ENCODE results near the gene TBC1D22B. TPM values are rescaled to one million over a fixed set of nuclear protein-coding genes. Genes with fewer than 3 reads are reported as not detected.

The TBC1D22B gene
- total RNA-seq, 2 experiments from 2014 or later: 12.1 to 12.3 TPM

GRCh38 chr6:37375376-37375775 is 117.8 kb downstream of the TBC1D22B start:
- ChIA-PET POLR2A (no interaction called here), CTCF (interaction anchor here (1.0 kb wide), 1 partner anchor 26 kb away, joined by 3 read pairs; no protein-coding TSS in a partner anchor)
- no peaks in the 10 kb centered on the region for H3K27me3 Mint-ChIP-seq
- no peak for ATAC-seq
- no peak overlapping the region for H3K27ac Mint-ChIP-seq
- TF ChIP-seq CTCF (IDR thresholded peaks at IDR 0.05): no peak
- H3K9me3 Mint-ChIP-seq: no peaks in the 10 kb centered on the region
- no peak overlapping the region for H3K4me3 Mint-ChIP-seq
- H3K36me3 Mint-ChIP-seq (ENCODE audit: low read depth): peaks cover 19% of the 10 kb centered on the region
- no peak for DNase-seq
- intact Hi-C loops (cut with micrococcal nuclease): no loop called here
- peaks cover 2% of the 10 kb centered on the region for H3K4me1 Mint-ChIP-seq (ENCODE audit: low read depth)

GRCh38 chr6:37376078-37376743 is 118.6 kb downstream of the TBC1D22B start:
- no peak for DNase-seq
- no peak overlapping the region for H3K4me3 Mint-ChIP-seq
- ChIA-PET POLR2A (interaction anchor here (1.2 kb wide), 1 partner anchor 112 kb away, joined by 3 read pairs; no protein-coding TSS in a partner anchor), CTCF (interaction anchor here (1.0 to 1.2 kb wide), 2 partner anchors 11 to 27 kb away, joined by 3 to 4 read pairs; no protein-coding TSS in a partner anchor)
- no peak for TF ChIP-seq CTCF (IDR thresholded peaks at IDR 0.05)
- H3K27me3 Mint-ChIP-seq: no peaks in the 10 kb centered on the region
- intact Hi-C loops (cut with micrococcal nuclease): no loop called here
- peaks cover 2% of the 10 kb centered on the region for H3K4me1 Mint-ChIP-seq (ENCODE audit: low read depth)
- peaks cover 22% of the 10 kb centered on the region for H3K36me3 Mint-ChIP-seq (ENCODE audit: low read depth)
- H3K9me3 Mint-ChIP-seq: no peaks in the 10 kb centered on the region
- H3K27ac Mint-ChIP-seq: no peak overlapping the region
- no peak for ATAC-seq

GRCh38 chr6:37381579-37381978 is 124.0 kb downstream of the TBC1D22B start:
- ATAC-seq (peak; percentile 64), DNase-seq (peak; percentile 36)
- ChIA-PET POLR2A (interaction anchor here (2.8 kb wide), 1 partner anchor 52 kb away, joined by 10 read pairs; the partner anchor contains the start of gene CMTR1), CTCF (interaction anchor here (0.7 to 4.7 kb wide), 19 partner anchors 9 to 323 kb away, joined by 3 to 16 read pairs (median 4); partner anchors contain the start of gene CMTR1)
- H3K9me3 Mint-ChIP-seq: no peaks in the 10 kb centered on the region
- H3K27me3 Mint-ChIP-seq: no peaks in the 10 kb centered on the region
- H3K4me1 Mint-ChIP-seq (ENCODE audit: low read depth): peaks cover 2% of the 10 kb centered on the region
- peak; percentile 68 for TF ChIP-seq CTCF (IDR thresholded peaks at IDR 0.05)
- intact Hi-C loops (cut with micrococcal nuclease): no loop called here
- H3K36me3 Mint-ChIP-seq (ENCODE audit: low read depth): peaks cover 29% of the 10 kb centered on the region
- no peak overlapping the region for H3K4me3 Mint-ChIP-seq
- no peak overlapping the region for H3K27ac Mint-ChIP-seq

Other genes with a start within 250 kb of the TBC1D22B start
- gene PIM1, start 87.6 kb upstream of the TBC1D22B start, total RNA-seq: 100 to 1,000 TPM; 293 to 305 TPM
- 1 to 10 TPM; 4.0 to 5.7 TPM for gene TMEM217, start 372 bp downstream of the TBC1D22B start, total RNA-seq
- 10 to 100 TPM; 19.8 to 21.1 TPM for gene RNF8, start 96.2 kb downstream of the TBC1D22B start, total RNA-seq
- 10 to 100 TPM; 49.9 to 50.6 TPM for gene CMTR1, start 175.4 kb downstream of the TBC1D22B start, total RNA-seq
- 10 to 100 TPM; 63.7 to 68.1 TPM for gene CCDC167, start 242.1 kb downstream of the TBC1D22B start, total RNA-seq